Midbrain (tissue), 1 donor: ENCODE measurements around the gene GLRX3.
A peak's percentile ranks its signal among the peaks of the same experiment; 100 is the strongest.
"Not testable (repeated sequence)": the region's sequence is repeated elsewhere in the genome, so short reads cannot be mapped to it uniquely, and the experiment has no call there.

Source experiments
- DNase-seq: peaks from one replicate; lab custom pipeline; 2025; lab: John Stamatoyannopoulos, UW

GLRX3 gene

GRCh38 chr10:130136226-130137089, at the start of gene GLRX3:
Gene GLRX3, plus strand, starts transcription at chr10:130136391. Its CDS starts 30 bp downstream, at chr10:130136421.
- DNase-seq, result peak; percentile 89

GRCh38 chr10:130090565-130090964, 45.6 kb upstream of the GLRX3 start:
- not testable (repeated sequence) for DNase-seq

DNA sequence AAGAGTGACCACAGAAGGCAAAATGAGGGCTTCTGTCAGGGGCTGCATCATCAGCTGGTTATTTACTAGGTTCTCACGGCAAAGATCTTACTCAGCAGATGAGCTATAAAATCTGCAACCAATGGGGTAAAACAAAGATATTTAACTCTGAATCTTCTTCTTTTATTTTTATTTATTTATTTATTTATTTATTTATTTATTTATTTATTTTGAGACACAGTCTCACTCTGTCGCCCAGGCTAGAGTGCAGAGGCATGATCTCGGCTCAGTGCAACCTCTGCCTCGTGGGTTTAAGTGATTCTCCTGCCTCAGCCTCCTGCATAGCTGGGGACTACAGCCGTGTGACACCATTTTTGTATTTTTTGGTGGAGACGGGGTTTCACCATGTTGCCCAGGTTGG, 36.8 kb upstream of the GLRX3 start:
- no peak for DNase-seq

GRCh38 chr10:130105724-130106123, 30.5 kb upstream of the GLRX3 start:
- no peak for DNase-seq

GRCh38 chr10:130108146-130108545, 28.0 kb upstream of the GLRX3 start:
- not testable (repeated sequence) for DNase-seq

DNA sequence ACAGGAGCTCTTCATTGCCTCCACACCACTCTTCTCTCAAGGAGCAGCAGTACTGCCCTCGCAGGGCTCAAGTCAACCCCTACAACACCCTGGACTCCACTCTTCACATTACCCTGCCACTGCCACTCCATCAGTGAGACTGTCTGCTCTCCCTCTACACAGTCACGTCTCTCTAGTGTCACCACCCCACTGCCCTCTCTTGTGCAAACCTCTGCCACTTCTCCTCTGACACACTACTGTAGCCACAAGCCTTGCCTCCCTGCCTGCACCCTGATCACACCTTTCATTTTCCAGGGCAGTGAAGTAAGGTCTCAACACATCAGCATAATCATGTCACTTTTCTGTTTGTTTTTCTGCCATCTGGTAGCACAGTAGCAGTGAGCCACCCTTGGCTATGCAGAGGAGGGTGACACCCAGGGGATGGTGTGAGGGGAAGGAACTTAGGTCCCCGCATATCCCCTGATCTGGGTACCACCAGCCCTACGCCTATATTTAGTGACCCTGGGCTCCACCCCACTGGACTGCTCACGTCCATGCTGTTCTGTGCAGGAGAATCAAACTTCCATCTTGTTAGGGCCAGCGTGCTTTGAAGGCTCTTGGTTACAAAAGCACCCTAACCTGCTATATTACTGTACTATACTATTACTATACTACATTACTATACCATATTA, 27.1 kb upstream of the GLRX3 start:
- DNase-seq, result no peak

GRCh38 chr10:130109796-130110245, 26.4 kb upstream of the GLRX3 start:
- peak; percentile 82 for DNase-seq

DNA sequence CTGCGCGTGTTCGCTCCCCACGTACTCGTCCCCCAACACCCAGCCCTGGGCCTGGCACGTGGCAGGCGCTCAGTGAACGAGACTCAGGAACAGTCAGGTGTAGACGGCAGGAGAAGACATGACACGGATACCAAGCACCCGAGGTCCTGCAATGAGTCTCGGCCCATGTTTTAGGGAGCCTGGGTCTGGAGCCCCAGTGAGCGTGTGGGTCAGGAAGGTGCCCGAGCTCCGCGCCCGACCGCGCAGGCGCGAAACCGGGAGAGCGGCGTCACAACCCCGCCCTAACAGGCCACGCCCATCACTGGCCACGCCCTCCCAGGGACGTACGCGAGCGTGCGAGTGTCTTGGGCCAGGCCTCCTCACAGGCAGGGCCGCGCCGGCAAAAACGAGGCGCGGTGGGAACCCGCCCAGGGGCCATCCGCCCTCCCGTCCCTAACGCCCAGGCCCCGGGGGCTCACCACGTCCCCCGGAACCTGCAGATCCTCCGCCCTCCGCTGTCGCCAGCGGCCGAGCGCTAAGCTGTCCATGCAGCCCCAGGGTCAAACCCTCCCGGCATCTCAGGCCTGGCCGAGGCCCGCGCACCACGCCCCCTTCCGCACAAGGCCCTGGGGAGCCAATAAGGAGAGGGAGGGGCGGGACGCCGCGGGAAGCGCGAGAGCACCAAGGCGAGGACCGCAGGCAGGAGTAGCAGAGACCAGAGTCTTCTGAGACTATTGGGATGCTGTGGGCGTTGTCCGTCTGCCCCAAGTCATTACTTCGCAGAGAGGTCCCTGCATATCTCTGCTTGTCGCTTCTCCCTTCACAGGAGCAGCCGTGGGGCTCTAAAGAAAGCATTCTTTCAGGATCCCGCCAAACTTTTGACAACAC, 25.7 kb upstream of the GLRX3 start, which contains the start of gene C10orf143:
C10orf143 (minus strand) TSS at position 585 of the 867 bp plus-strand sequence; CDS start at position 527, 58 bp downstream.
- peak; percentile 97 for DNase-seq

DNA sequence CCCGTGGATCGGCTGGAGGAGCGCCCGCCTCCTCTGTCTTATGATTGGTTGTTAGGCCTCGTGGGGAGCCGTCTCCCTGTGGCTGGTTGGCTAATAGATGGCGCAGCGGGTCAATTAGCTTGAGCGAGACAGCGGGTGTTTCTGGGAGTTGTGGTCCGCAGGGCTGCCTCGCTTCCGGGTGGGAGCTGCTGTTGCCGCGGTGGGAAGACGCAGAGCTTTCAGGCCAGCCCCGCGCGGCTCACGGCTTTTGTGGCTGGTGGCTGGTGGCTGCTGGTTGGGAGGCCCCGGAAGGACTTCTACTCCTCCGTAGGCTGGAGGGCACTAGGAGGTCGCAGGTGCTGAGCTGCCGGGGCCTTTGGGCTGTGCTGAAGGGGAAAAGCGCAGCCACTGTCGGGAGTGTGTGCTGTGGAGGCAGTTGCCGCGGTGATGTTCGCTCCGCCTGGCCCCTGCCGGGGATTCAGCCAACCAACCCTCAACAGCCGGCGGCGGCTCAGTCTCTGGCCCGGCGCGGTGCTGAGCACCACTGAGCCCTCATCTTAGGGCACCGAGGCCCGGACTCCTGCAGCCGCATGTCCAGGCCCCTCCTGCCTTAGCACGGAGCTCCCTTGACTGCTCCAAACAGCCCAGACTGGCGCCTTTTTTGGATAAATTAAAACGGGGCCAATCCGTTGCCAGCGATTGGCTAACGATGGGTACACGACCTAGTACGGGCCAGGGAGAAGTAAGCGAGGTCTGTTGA, 24.9 kb upstream of the GLRX3 start:
- peak; percentile 99 for DNase-seq

DNA sequence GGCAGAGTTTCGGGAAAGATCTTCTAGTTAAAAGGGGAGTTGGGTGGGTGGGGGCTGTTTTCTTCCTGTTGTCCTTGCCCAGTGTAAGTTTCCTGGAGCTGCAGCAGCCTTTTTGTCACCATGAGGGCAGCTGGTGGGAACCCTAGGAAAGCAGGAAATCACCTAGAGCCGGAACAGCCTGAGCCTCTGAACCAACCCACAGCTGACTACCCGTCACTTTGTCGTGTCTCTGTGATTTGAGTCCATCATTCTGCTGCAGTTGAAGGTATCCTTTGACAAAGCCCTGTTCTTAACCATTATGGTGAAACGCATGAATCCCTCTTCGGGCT, 24.4 kb upstream of the GLRX3 start:
- DNase-seq, result no peak

- DNase-seq, result no peak
Measured at GRCh38 chr10:130112821-130113220, 23.4 kb upstream of the GLRX3 start.

GRCh38 chr10:130116942-130117341, 19.2 kb upstream of the GLRX3 start:
- DNase-seq, result not testable (repeated sequence)

DNA sequence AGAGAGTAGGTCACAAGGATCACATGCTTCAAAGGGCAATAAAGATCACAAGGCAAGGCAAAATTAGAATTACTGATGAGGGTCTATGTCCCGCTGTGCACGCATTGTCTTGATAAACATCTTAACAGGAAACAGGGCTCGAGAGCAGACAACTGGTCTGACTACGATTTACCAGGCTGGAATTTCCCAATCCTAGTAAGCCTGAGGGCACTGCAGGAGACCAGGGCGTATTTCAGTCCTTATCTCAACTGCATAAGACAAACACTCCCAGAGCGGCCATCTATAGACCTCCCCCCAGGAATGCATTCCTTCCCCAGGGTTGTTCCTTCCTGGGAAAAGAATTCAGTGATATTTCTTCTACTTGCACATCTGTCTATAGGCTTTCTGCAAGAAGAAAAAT, 18.7 kb upstream of the GLRX3 start:
- not testable (repeated sequence) for DNase-seq

DNA sequence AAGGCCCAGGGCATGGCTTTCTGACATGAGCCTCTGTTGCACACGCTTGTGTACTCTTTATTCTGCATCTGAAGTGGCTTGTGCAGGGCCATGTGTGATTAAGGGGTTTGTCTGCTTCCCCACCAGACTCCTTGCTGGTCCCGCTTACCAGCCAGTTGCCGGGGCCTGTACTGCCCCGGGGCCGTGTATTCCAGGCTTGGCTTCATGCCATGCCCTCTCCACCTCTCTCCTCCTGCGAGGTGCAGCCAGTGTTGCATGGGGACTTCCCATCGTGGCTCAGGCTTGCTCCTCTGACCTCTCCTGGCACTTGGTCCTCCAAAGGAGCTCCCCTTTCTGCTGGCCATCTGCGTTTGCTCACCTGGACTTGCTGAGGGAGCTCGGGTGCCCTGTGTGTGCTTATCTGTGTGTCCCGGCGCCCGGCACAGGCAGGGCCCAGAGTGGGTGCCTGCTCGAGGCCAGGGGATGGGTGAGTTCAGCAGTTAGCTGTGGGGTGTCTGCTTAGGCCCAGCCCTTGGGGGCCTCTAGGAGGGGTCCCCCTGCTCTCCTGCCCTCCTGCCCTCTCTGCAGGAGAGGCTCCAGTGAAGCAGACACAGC, 14.6 kb upstream of the GLRX3 start:
- no peak for DNase-seq

DNA sequence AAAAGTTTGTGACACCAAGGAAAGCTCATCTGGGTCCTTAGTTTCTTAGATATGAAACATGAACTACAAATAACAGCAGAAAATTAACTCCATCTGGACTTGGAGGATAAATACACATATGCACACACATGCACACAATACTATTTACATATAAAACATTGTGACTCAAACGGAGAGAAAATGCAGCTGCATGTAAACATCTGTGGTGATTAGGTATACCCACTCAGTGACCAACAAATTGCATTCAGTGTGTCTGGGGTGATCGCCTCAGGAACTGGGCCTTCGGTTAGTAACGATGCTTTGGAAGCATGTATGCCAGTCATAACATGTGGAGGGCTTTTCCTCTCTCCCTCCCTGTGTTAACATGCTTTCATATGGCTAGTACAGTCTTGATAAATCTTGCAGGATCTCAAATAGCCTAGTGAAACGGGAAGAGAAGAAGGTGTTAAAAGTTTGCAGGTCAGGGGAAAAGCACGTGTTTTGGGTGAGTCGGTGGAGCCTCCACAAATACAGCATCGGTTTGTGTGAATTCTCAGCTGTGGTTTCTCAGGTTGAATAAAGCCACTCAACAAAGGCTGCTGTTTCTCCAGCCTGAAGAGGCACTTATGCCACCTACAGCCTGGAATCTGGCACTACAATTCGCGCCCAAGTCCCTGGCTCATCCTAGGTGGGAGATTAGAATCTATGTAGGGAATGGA, 8.7 kb upstream of the GLRX3 start:
- peak; percentile 64 for DNase-seq

DNA sequence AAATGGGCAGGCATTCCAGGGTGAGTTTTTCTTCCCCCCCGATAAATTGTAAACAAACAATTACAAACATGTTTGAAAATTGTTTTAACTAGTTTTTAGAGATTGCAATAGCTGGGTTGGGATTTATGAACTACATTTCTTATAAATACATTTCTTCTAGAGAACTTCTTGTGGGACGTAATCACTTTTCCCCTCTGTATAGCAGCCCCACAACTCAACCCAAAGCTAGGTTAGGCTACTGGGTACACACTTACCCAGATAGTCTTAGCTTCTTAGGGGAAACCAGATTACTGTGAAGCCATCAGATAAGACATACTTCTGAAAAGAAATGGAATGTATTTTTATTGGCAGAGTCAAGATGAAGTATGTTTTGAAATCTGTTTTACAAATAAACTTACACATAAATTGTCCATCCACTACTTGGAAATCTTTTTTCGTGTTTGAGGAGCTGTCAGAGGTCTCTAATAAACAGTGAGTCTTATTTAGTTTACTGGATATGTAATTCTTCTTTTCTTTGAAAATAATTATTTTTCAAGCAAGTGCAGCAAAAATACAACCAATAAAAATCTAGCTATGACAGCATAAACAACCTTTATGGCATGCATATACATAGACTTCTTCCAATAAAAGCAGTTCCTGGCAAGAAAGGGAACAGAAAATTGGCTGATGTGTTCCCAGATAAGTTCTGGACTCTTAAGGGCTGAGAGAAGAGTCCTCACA, 8.0 kb upstream of the GLRX3 start:
- no peak for DNase-seq

- DNase-seq, result no peak
Measured at GRCh38 chr10:130128922-130129321, 7.3 kb upstream of the GLRX3 start.

- DNase-seq, result no peak
Measured at GRCh38 chr10:130135676-130136225, 440 bp upstream of the GLRX3 start.

DNA sequence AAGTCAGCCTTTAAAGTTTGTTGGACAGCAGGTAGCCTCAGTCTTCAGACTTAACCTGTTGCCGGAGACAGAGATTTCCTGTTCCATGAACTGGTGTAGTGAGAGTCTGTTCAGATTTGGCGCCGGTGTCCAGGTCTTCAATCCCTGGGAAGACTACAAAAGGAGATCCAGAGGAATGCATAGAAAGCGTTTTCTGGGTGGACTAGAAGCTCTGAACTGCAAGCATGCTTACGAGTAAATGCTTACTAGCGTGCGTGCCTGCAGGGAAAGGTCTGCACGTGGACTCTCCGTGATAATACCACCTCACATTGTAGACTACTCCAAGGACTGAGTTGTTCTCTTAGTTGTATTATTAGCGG, 878 bp downstream of the GLRX3 start:
- DNase-seq, result no peak
